Right lobe of liver (tissue), 6 donors: Measurements from ENCODE around the gene S100B. TPM values are rescaled to one million over a fixed set of nuclear protein-coding genes. Genes with fewer than 3 reads are reported as not detected.

Source experiments
- ATAC-seq, 4 donors: fragments of 200-7000 bp; cut with Tn5 transposase; one replicate each; pipeline ENCODE4 v1.9.1; 2020; ENCODE audit warnings: mild to moderate bottlenecking in 4 of 4, moderate library complexity in 4 of 4
- DNase-seq, 3 donors: peaks; one replicate each; pipeline ENCODE4 v3.0.0-alpha.2; 2020
- H3K27ac ChIP-seq, 3 donors: fragments of 200-600 bp; one replicate each; pipeline ENCODE4 v1.8.0; 2022
- H3K27me3 ChIP-seq, 2 donors: fragments of 200-600 bp; one replicate each; pipeline ENCODE4 v1.8.0; 2022
- H3K36me3 ChIP-seq, 4 donors: fragments of 200-600 bp; sonication (generic) in 1 of 4; one replicate each; pipeline versions ENCODE4 v1.5.1 to v1.8.0; 2017 to 2022; ENCODE audit warnings: control low read depth in 1 of 4
- H3K4me1 ChIP-seq, 4 donors: fragments of 200-600 bp; sonication (generic) in 1 of 4; one replicate each; pipeline versions ENCODE4 v1.5.1 to v1.8.0; 2017 to 2022; ENCODE audit warnings: control low read depth in 1 of 4
- H3K4me3 ChIP-seq, 3 donors: fragments of 200-600 bp; one replicate each; pipeline ENCODE4 v1.8.0; 2022
- H3K9me3 ChIP-seq, 4 donors: fragments of 200-600 bp; sonication (generic) in 1 of 4; one replicate each; pipeline versions ENCODE4 v1.5.1 to v1.8.0; 2017 to 2022; ENCODE audit warnings: control low read depth in 1 of 4
- POLR2A ChIP-seq: fragments of 450-650 bp; IDR thresholded peaks from one replicate; pipeline ENCODE4 v1.6.1; 2017; ENCODE audit warnings: antibody characterized with exemption, mild to moderate bottlenecking
- WGBS: methylation state at CpG from one replicate; pipeline ENCODE4 v1.1.6; 2018; ENCODE audit warnings: low coverage, low lambda C conversion rate; ENCODE audit not compliant: insufficient coverage; ENCODE audit errors: missing lambda C conversion rate; 5-methylcytosine and 5-hydroxymethylcytosine counted together
- intact Hi-C, 2 donors: fragments of 100-400 bp; cut with DNase I; formaldehyde crosslinking; loops; one replicate each; pipeline versions ENCODE4 v1.11.2 to v1.14.1; 2022
- total RNA-seq, 6 experiments: library from RNA; depleted of rRNA in 2 of 6; stranded (reverse); fragments of >200 nt in 2 of 6; fragmentation: NEBNext Ultra II Directional in 3 of 6; extraction: Animal tissue kit (Norgen Biotek cat#: 25700) in 3 of 6; gene quantifications; one replicate each; pipeline versions ENCODE4 v1.1.0 to v1.2.4, GENCODE V29; 2016 to 2023
- TF ChIP-seq, protein P1 (sequence below), 4 donors: fragments of 200-600 bp in 3 of 4; fragments of 450-650 bp in 1 of 4; IDR thresholded peaks; one replicate each; pipeline versions ENCODE4 v1.5.1 to v1.8.0; 2016 to 2022; ENCODE audit warnings: antibody characterized with exemption in 4 of 4, mild to moderate bottlenecking in 2 of 4
- donor health status: DM: no; HTN: yes; CAD: no.
- donor health status: DM: no; HTN: no; CAD: no.
- donor health status: DM: no; HTN: no; CAD: no.
- donor health status: DM: no; HTN: yes; CAD: no.
- donor health status: DM: no; HTN: yes; CAD: no.

S100B gene
- total RNA-seq, 6 experiments from 2014 or later, result 0.49 to 0.78 (median 0.62) TPM; not detected in 3

DNA sequence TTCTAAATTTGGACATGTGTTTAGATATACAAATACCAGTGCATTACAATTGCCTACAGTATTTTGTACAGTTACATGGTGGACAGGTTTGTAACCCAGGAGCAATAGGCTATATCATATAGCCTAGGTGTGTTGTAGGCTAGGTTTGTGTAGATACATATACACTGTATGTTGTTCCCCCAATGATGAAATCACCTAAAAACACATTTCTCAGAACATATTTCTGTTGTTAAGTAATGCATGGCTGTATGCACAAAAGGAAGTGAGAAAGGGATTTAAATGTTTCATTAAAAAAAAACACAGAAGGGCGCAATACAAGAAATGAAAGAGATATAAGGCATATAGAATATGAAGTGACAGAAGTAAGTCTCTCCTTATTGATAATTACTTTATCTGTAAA lies 32.0 kb downstream of the S100B start:
- ATAC-seq (no peak), DNase-seq (no peak)
- 93% methylated on average over 1 of the region's 1 CpG for WGBS
- TF ChIP-seq POLR2A, result no peak
- TF ChIP-seq, protein P1, sequence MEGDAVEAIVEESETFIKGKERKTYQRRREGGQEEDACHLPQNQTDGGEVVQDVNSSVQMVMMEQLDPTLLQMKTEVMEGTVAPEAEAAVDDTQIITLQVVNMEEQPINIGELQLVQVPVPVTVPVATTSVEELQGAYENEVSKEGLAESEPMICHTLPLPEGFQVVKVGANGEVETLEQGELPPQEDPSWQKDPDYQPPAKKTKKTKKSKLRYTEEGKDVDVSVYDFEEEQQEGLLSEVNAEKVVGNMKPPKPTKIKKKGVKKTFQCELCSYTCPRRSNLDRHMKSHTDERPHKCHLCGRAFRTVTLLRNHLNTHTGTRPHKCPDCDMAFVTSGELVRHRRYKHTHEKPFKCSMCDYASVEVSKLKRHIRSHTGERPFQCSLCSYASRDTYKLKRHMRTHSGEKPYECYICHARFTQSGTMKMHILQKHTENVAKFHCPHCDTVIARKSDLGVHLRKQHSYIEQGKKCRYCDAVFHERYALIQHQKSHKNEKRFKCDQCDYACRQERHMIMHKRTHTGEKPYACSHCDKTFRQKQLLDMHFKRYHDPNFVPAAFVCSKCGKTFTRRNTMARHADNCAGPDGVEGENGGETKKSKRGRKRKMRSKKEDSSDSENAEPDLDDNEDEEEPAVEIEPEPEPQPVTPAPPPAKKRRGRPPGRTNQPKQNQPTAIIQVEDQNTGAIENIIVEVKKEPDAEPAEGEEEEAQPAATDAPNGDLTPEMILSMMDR (IDR thresholded peaks at IDR 0.05), result no peak
- no peaks in the 10 kb centered on the region for H3K27me3 ChIP-seq
- peaks cover 0 to 3% (median 0%) of the 10 kb centered on the region in 4 donors for H3K9me3 ChIP-seq
- H3K4me1 ChIP-seq, result no peaks in the 10 kb centered on the region
- no peak overlapping the region for H3K4me3 ChIP-seq
- intact Hi-C loops, result no loop called here
- H3K36me3 ChIP-seq, result peaks cover 0 to 17% (median under 1%) of the 10 kb centered on the region in 4 donors
- no peak overlapping the region for H3K27ac ChIP-seq

- Histone ChIP-seq H3K4me3 (no peak overlapping the region), H3K4me1 (no peaks in the 10 kb centered on the region), H3K27ac (no peak overlapping the region), H3K27me3 (no peaks in the 10 kb centered on the region), H3K36me3 (peaks cover 0 to 30% (median 6%) of the 10 kb centered on the region in 4 donors), H3K9me3 (peaks cover 0 to 3% (median 0%) of the 10 kb centered on the region in 4 donors)
- ATAC-seq (no peak), DNase-seq (no peak)
- intact Hi-C loops, result no loop called here
- TF ChIP-seq POLR2A, result no peak
- TF ChIP-seq, protein P1 (IDR thresholded peaks at IDR 0.05), result no peak
Measured at GRCh38 chr21:46570631-46571030, 34.3 kb downstream of the S100B start.

DNA sequence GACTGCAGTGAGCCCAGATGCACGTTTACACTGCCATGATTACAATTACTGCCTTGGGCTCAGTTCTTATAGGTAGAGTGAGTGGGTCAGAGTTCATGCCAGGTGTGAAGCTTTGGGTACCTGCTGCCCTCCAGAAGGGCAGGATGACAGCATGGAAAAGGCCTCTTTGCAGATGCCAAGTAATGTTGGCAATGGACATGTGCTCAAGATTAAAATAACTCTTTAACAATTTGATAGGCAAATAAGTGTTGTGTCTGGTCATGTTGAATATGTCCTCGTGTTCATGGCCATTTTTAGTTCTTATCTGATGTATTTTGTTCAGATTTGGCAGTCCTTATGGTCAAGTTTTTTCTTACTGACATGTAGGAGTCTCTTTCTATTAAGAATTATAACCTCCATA lies 34.8 kb downstream of the S100B start:
- WGBS, result 96% methylated on average over 2 of the region's 2 CpGs
- peaks cover 0 to 34% (median 6%) of the 10 kb centered on the region in 4 donors for H3K36me3 ChIP-seq

GRCh38 chr21:46569081-46569480 lies 35.8 kb downstream of the S100B start:
- TF ChIP-seq, protein P1 (IDR thresholded peaks at IDR 0.05), result no peak
- TF ChIP-seq POLR2A, result no peak
- Histone ChIP-seq H3K36me3 (peaks cover 0 to 34% (median 6%) of the 10 kb centered on the region in 4 donors), H3K4me1 (no peaks in the 10 kb centered on the region), H3K9me3 (peaks cover 0 to 3% (median 0%) of the 10 kb centered on the region in 4 donors), H3K27me3 (no peaks in the 10 kb centered on the region), H3K27ac (no peak overlapping the region), H3K4me3 (no peak overlapping the region)
- intact Hi-C loops, result no loop called here
- 90% methylated on average over 1 of the region's 1 CpG for WGBS
- ATAC-seq, result no peak
- no peak for DNase-seq

More for the DNA sequence above, 34.8 kb downstream of the S100B start:
- ATAC-seq (no peak), DNase-seq (no peak)
- Histone ChIP-seq H3K9me3 (peaks cover 0 to 3% (median 0%) of the 10 kb centered on the region in 4 donors), H3K4me3 (no peak overlapping the region), H3K27me3 (no peaks in the 10 kb centered on the region), H3K4me1 (no peaks in the 10 kb centered on the region), H3K27ac (no peak overlapping the region)
- no peak for TF ChIP-seq POLR2A
- TF ChIP-seq, protein P1 (IDR thresholded peaks at IDR 0.05), result no peak
- intact Hi-C loops, result no loop called here

DNA sequence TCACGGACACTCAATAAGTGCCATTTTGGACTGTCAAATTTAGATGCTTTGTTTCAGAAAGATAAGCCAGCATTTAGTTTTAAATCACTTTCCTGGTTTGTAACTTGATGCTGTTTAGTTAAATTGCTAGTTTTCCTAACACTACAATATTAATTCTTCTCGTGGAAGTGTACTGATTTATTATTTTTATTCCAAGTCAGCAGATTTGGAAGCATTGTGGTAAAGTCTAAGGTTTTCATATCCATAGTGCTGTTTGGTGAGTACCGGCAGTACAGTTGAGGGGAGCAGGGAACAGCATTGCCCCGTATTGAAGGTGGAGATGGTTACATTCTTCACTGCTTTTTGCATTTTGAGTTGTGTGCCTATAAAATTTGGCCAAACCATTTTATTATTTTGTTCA lies 36.3 kb downstream of the S100B start:
- H3K27ac ChIP-seq, result no peak overlapping the region
- H3K9me3 ChIP-seq, result no peaks in the 10 kb centered on the region
- no peak for DNase-seq
- TF ChIP-seq, protein P1 (IDR thresholded peaks at IDR 0.05), result no peak
- TF ChIP-seq POLR2A, result no peak
- H3K4me3 ChIP-seq, result no peak overlapping the region
- WGBS, result 94% methylated on average over 4 of the region's 4 CpGs
- ATAC-seq, result no peak
- H3K4me1 ChIP-seq, result no peaks in the 10 kb centered on the region
- intact Hi-C loops, result no loop called here
- no peaks in the 10 kb centered on the region for H3K27me3 ChIP-seq
- peaks cover 0 to 35% (median 6%) of the 10 kb centered on the region in 4 donors for H3K36me3 ChIP-seq
